Stimulated activated CD4-positive, alpha-beta T cell treated with anti-CD3 and anti-CD28 coated beads, Interleukin-15, amount 100 ng/mL, for 24 hours (primary cell): ENCODE data around the gene TMBIM6.
"Not testable (repeated sequence)": the region's sequence is repeated elsewhere in the genome, so short reads cannot be mapped to it uniquely, and the experiment has no call there.

ENCODE experiments used
- DNase-seq: peaks from one replicate; pipeline ENCODE4 v3.0.0-alpha.2; 2020

Gene TMBIM6

GRCh38 chr12:49730568-49731101, 10.7 kb upstream of the TMBIM6 start:
- no peak for DNase-seq

GRCh38 chr12:49733219-49734017, 7.9 kb upstream of the TMBIM6 start:
- no peak for DNase-seq

- DNase-seq, result not testable (repeated sequence)
Measured at GRCh38 chr12:49734900-49735299, 6.5 kb upstream of the TMBIM6 start.

- not testable (repeated sequence) for DNase-seq
Measured at GRCh38 chr12:49738721-49739120, 2.6 kb upstream of the TMBIM6 start.

- DNase-seq, result not testable (repeated sequence)
Measured at GRCh38 chr12:49740277-49740676, 1.1 kb upstream of the TMBIM6 start.

GRCh38 chr12:49741882-49742620, 694 bp downstream of the TMBIM6 start:
- DNase-seq, result peak; percentile 92

- no peak for DNase-seq
Measured at GRCh38 chr12:49744363-49744885, 3.1 kb downstream of the TMBIM6 start.

GRCh38 chr12:49748306-49748705, 6.9 kb downstream of the TMBIM6 start:
- DNase-seq, result no peak

- no peak for DNase-seq
Measured at GRCh38 chr12:49748800-49749199, 7.4 kb downstream of the TMBIM6 start.

- DNase-seq, result peak; percentile 74
Measured at GRCh38 chr12:49750027-49750995, 9.0 kb downstream of the TMBIM6 start.

GRCh38 chr12:49750996-49751393, 9.6 kb downstream of the TMBIM6 start:
- DNase-seq, result no peak

GRCh38 chr12:49761677-49762467, 20.5 kb downstream of the TMBIM6 start:
- DNase-seq, result no peak

GRCh38 chr12:49762468-49762847, 21.1 kb downstream of the TMBIM6 start:
- peak; percentile 27 for DNase-seq

- DNase-seq, result peak; percentile 86
Measured at GRCh38 chr12:49763006-49763591, 21.7 kb downstream of the TMBIM6 start.

- DNase-seq, result no peak
Measured at GRCh38 chr12:49764126-49764525, 22.8 kb downstream of the TMBIM6 start.

GRCh38 chr12:49766115-49766455, 24.7 kb downstream of the TMBIM6 start:
- no peak for DNase-seq

GRCh38 chr12:49767333-49767732, 26.0 kb downstream of the TMBIM6 start:
- no peak for DNase-seq

- not testable (repeated sequence) for DNase-seq
Measured at GRCh38 chr12:49773102-49773501, 31.7 kb downstream of the TMBIM6 start.

- peak; percentile 74 for DNase-seq
Measured at GRCh38 chr12:49776413-49776812, 35.1 kb downstream of the TMBIM6 start.

GRCh38 chr12:49776858-49777257, 35.5 kb downstream of the TMBIM6 start:
- DNase-seq, result no peak

- DNase-seq, result no peak
Measured at GRCh38 chr12:49777341-49777740, 36.0 kb downstream of the TMBIM6 start.
